Left kidney (tissue), 2 donors: ENCODE results near the gene PRKACB. TPM values are rescaled to one million over a fixed set of nuclear protein-coding genes. Genes with fewer than 3 reads are reported as not detected.
"Not testable (repeated sequence)": the region's sequence is repeated elsewhere in the genome, so short reads cannot be mapped to it uniquely, and the experiment has no call there.

Experiments used
- DNase-seq: peaks from one replicate; pipeline ENCODE4 v3.0.0-alpha.2; 2013
- polyA plus RNA-seq: library from polyadenylated mRNA; unstranded; fragments of 120-200 nt; gene quantifications from one replicate; pipeline ENCODE4 v1.2.1, GENCODE V29; 2013; ENCODE audit not compliant: insufficient read length

PRKACB gene
- polyA plus RNA-seq, 1 donor = 59.2 TPM

- DNase-seq = no peak
Measured at GRCh38 chr1:84266748-84267147, 122.7 kb downstream of the PRKACB start.

GRCh38 chr1:84267476-84267875, 123.4 kb downstream of the PRKACB start:
- DNase-seq = no peak

GRCh38 chr1:84268346-84268745, 124.3 kb downstream of the PRKACB start:
- DNase-seq = no peak

- no peak for DNase-seq
Measured at GRCh38 chr1:84269306-84269705, 125.2 kb downstream of the PRKACB start.

- DNase-seq = peak; percentile 60
Measured at GRCh38 chr1:84271441-84272151, 127.5 kb downstream of the PRKACB start.

GRCh38 chr1:84272401-84272800, 128.3 kb downstream of the PRKACB start:
- no peak for DNase-seq

- no peak for DNase-seq
Measured at GRCh38 chr1:84277343-84278059, 133.4 kb downstream of the PRKACB start.

GRCh38 chr1:84278905-84279304, 134.8 kb downstream of the PRKACB start:
- no peak for DNase-seq

- DNase-seq = no peak
Measured at GRCh38 chr1:84280912-84281311, 136.8 kb downstream of the PRKACB start.

GRCh38 chr1:84282780-84283333, 138.8 kb downstream of the PRKACB start:
- DNase-seq = no peak

- no peak for DNase-seq
Measured at GRCh38 chr1:84283381-84283780, 139.3 kb downstream of the PRKACB start.

GRCh38 chr1:84286071-84286470, 142.0 kb downstream of the PRKACB start:
- no peak for DNase-seq

GRCh38 chr1:84287389-84287788, 143.3 kb downstream of the PRKACB start:
- not testable (repeated sequence) for DNase-seq

Other genes with a start within 250 kb of the PRKACB start
- 6.3 TPM for gene TTLL7, start 145.1 kb upstream of the PRKACB start, polyA plus RNA-seq
- 6.6 TPM for gene SAMD13, start 157.4 kb downstream of the PRKACB start, polyA plus RNA-seq